NCI-H1417 treated with DMSO at 0.1 percent for 48 hours (cell line): Measurements from ENCODE around the gene PLAC1.

ENCODE experiments used
- DNase-seq: peaks from one replicate; lab custom pipeline; 2025; lab: John Stamatoyannopoulos, UW

PLAC1 gene

GRCh38 chrX:134631426-134632346 is 26.6 kb downstream of the PLAC1 start:
- no peak for DNase-seq

DNA sequence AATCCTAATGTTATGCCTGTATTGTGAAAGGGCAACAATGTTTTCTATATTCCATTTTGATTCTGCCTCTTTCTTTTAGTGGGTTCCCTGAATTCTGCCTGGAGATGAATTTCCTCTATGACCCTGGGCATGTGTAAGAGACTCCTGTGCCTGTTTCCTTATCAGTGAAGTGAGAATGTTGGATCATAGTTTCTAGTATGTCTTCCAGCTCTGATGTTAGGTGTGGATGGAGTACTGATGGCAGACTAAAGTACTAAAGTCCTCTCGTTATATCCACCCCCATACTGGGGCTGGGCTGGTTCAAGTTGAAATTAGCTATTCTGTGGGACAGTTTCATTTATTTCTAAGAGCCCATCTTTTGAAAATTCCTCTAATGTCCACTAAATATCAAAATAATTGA is 29.6 kb downstream of the PLAC1 start:
- no peak for DNase-seq

- DNase-seq, result no peak
Observed at GRCh38 chrX:134626434-134626833, 31.8 kb downstream of the PLAC1 start.

- no peak for DNase-seq
Observed at GRCh38 chrX:134625315-134625718, 33.0 kb downstream of the PLAC1 start.

DNA sequence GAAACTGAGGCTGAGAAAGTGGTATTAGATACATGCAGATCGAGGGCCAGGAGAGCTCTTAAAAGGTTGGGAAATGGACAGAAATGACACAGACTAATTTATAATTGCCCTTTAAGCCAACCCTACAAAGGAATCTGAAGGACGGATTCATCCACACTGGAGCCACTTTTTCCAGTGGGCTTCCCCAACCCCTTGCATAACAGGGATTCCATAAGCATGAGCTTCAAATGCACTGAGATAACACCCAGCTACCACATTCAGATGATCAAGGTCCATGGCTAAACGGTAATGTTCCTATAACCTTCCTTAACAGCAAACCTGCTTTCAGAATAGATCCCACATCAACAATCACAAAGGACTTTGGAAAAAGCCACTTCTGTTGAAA is 34.2 kb downstream of the PLAC1 start:
- no peak for DNase-seq

DNA sequence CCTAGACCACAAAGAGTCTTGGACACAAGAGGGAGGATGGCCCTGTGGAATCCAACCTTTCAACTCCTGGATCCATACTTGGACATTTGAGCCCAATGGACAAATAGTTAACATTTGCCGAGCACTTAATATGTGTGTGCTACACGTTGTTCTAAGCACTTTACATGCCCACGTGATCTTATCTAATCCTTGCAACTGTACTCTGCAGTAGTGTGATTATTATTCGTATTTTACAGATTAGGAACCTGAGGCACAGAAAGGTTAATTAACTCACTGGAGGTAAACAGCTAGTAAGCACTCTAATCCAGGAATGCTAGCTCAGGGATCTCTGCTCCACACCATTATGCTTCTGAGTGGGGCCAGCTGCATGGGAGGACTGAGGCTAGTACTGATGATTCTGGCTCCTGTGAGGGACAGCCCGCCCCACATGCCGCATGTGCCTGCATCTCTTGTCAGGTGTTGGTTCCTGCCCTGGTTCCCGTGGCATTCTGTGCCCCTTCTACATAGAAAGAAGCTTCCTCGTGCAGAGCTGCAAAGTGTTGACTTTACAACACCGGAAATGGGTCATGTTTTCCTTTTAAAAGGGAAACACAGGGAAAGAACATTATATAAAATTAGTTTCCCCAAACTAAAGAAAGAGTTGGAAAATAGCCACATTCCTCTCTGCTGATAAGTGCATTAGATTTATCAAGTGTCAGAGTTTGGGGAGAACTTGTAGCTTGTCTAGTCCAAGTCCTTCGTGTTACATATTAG is 34.8 kb downstream of the PLAC1 start:
- no peak for DNase-seq

GRCh38 chrX:134622813-134623185 is 35.5 kb downstream of the PLAC1 start:
- DNase-seq, result no peak

GRCh38 chrX:134622056-134622812 is 36.0 kb downstream of the PLAC1 start:
- DNase-seq, result no peak

- DNase-seq, result no peak
Observed at GRCh38 chrX:134619838-134620237, 38.4 kb downstream of the PLAC1 start.

GRCh38 chrX:134613396-134613795 is 44.9 kb downstream of the PLAC1 start:
- no peak for DNase-seq

DNA sequence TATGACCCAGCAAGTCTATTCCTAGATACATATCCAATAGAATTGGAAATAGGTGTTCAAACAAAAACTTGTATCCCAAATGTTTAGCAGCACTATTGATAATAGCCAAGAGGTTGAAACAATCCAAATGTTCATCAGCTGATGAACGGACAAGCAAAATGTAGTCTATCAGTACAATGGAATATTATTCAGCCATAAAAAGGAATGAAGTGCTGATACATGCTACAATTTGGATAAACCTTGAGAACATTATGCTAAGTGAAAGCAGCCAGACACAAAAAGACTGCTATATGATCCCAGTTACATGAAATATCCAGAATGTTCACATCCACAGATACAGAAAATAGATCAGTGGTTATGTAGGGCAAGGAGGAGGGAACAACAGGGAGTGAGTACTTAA is 50.1 kb downstream of the PLAC1 start:
- DNase-seq, result no peak

GRCh38 chrX:134607523-134607922 is 50.7 kb downstream of the PLAC1 start:
- DNase-seq, result no peak

GRCh38 chrX:134604701-134605311 is 53.5 kb downstream of the PLAC1 start:
- DNase-seq, result no peak

DNA sequence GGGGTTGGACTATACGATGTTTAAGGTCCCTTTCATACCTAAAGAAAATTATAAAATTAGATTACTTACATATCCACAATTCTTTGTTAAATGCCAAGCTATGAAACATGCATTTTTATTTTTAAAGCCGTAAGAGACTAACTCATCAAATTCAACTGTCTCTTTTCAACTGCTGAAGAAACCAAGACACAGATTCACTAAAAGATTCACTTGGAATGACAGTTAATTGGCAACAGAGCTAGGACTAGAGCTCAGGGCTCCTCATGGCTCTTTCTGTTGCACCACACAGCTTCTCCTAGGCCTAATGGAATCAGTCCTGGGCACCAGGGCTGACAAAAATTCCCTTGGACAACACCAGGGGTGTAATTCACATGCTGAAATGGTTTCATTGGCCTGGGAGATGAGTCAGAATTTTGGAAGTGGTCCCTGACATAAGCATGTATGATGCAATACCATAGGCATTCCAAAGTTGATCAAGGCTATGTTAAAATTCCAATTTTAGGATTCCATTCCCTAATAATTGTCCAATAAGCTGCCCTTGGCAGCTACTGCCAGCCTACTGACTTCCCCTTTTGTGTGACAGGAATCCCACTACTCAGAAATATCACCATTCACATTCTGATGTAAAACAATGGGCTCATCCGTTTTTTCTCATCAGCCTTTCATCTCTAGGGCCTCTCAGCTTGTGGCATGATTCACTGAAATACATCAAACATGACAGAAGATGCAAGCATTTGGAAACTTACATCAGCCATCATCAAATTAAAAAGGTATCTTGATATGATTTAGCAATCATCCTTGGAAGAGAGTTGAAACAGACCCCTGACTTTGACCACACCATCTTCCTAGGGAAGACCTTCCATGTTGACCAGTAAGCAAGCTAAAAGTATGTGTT is 54.2 kb downstream of the PLAC1 start:
- DNase-seq, result no peak

DNA sequence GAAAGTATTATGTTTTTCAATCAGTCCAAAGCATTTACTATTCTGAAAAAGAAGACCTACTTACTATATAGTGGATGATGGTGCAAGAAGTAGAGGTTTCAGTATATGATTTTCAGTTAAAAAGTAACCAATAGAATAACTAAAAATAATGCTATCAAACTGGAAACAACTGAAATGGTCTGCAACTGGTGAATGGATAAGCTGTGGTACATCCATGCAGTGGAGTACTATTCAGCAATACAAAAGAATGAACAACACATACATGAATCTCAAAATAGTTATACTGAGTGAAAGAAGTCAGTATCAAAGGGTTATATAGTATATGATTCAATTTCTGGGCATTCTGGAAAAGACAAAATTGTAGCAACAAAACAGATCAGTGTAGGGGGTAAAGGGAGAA is 55.9 kb downstream of the PLAC1 start:
- no peak for DNase-seq

DNA sequence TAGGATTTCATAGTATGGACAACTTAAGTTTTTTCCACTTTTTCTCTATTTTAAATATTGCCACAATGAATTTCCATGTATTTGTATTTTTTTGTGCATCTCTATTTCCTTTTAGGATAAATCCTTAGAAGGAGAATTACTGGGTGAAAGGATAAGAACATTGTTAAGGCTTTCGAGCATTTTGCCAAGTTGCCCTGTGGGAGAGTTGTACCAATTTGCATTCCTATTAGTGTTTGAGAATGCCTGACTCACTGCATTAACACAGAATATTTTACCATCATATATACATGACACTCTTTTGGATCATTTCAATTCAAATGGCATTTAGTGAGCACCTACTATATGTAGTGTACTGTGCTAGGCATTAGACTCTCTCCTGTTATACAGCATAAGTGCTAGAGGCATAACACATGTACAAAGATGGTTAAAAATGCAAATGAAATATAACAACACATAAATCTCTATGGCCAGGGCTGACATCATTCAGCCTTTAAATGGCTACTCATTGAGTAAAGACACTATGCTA is 57.0 kb downstream of the PLAC1 start:
- no peak for DNase-seq

- no peak for DNase-seq
Observed at GRCh38 chrX:134600714-134601113, 57.6 kb downstream of the PLAC1 start.

DNA sequence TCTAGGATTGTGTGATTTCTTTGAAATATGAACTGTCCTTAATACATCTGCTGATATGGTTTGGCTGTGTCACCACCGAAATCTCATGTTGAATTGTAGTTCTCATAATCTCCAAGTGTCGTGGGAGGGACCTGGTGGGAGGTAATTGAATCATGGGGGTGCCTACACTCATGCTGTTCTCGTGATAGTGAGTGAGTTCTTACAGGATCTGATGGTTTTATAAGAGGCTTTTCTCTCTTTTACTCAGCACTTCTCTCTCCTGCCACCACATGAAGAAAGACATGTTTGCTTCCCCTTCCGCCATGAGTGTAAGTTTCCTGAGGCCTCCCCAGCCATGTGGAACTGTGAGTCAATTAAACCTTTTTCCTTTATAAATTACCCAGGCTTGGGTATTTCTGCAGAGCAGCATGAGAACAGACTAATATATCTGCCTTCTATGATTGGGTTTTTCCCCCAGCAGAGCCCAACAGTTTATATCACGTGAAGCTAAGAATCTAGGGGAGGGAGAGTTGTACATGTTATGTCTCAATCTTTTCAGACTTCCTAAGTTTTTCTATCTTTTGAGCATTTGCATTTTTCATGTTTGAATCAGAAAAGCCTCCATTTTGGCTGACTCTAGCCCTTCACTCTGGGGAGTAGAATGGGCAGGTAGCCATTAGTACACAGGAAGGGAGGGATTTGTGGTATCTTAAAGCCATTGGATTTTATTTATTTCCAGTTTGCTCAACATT is 58.9 kb downstream of the PLAC1 start:
- DNase-seq, result no peak

DNA sequence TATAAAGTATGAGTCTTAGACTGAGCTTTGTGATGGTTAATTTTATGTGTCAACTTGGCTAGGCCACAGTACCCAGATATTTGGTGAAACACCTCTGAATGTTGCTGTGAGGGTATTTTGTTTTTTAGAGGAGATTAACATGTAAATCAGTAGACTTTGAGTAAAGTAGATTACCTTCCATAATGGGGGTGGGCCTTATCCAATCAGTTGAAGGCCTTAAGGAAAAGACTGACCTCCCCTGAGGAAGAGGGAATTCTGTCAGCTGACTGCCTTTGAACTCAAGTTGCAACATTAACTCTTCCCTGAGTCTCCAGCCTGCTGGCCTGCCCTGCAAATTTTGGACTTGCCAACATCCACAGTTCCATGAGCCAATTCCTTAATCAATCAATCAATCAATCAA is 66.0 kb downstream of the PLAC1 start:
- no peak for DNase-seq

DNA sequence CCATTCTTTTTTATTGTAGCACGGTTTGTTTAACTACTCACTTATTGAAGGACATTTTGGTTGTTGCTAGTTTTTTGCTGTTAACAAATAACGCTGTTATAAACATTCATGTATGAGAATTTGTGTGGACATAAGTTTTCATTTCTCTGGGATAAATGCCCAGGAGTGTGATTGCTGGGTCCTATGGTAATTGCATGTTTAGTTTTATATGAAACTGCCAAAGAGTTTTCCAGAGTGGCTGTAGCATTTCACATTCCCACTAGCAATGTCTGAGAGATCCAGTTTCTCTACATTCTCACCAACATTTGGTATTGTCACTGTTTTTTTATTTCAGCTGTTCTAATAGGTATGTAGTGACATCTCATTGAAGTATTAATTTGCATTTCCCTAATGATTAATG is 66.8 kb downstream of the PLAC1 start:
- DNase-seq, result no peak
